NCI-H1092 treated with DMSO at 0.1 percent for 48 hours (cell line): ENCODE data around the gene STK33.
A peak's percentile ranks its signal among the peaks of the same experiment; 100 is the strongest.

Source experiments
- DNase-seq: peaks from one replicate; lab custom pipeline; 2025; lab: John Stamatoyannopoulos, UW

STK33 gene

DNA sequence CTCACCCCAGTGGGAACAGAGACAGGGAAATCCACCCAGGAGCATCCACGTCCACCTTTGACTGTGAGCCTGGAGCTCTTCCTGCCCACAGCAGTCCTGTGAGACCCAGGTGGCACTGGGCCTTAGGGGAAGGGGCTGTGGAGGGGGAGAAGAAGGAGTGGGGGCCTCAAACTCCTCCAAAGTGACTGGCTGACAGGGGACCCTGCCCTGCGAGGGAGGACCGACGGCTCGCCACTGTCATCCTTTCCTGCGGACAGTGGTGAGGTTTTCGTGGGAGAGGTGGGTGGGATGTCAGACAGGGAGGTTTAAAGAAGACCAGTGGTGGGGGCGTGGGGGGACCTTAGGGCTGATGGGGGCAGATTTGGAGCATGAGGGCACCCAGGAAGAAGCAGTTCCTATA is 237.8 kb downstream of the STK33 start:
- DNase-seq: no peak

DNA sequence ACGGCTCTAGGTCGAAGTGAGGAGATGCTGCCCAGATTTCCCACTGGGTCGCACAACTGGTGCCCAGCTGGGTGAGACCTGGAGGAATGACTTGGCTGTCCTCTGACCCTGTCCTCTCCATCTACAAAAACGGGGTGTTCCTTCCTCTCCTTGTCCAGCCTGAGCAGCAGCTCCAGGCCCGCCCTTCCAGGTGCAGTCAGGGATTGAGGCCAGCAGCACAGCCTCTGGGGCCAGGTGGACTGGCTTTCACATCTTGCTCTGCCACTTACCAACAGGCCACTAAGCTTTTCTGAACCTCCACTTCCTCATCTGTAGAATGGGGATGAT is 238.6 kb downstream of the STK33 start:
- DNase-seq: no peak

DNA sequence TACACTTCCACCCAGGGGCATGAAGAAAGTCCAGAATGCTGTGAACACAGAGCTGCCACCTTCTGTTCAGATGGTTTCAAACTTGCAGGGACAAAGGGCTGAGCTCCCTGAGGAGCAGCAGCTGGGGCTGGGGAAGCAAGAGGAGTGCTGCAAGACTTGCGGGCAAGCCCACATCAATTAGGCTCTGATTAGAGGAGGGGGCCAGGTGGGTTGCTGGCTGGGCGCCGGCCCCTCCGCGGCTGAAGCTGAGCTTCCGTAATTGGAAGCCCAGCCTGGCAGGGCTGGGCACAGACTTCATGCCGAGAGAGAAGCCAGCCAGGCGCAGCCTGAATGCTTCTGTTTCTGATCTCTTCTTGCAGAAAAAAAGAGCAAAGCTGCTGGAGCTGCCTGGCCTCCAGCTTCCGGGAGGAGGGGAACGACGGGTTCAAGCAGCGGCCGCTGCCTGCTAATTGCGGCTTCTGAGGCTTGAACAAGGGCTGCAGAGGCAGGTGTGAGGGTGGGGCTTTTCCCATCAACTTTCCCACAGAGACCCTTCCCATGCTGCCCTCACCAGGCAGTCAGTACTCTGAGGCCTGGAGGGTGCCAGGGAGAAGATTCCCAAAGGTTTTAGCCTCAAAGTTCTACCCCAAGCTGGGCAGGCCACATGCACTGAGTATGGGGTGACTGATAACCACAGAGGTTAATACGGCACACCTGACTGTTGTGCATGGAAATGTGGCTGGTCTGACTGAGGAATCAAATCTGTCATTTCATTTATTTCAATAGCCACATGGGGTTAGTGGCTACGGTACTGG is 239.2 kb downstream of the STK33 start:
- peak; percentile 50 for DNase-seq

- DNase-seq: no peak
These were observed 241.0 kb downstream of the STK33 start for GRCh38 chr11:8352876-8353505.

DNA sequence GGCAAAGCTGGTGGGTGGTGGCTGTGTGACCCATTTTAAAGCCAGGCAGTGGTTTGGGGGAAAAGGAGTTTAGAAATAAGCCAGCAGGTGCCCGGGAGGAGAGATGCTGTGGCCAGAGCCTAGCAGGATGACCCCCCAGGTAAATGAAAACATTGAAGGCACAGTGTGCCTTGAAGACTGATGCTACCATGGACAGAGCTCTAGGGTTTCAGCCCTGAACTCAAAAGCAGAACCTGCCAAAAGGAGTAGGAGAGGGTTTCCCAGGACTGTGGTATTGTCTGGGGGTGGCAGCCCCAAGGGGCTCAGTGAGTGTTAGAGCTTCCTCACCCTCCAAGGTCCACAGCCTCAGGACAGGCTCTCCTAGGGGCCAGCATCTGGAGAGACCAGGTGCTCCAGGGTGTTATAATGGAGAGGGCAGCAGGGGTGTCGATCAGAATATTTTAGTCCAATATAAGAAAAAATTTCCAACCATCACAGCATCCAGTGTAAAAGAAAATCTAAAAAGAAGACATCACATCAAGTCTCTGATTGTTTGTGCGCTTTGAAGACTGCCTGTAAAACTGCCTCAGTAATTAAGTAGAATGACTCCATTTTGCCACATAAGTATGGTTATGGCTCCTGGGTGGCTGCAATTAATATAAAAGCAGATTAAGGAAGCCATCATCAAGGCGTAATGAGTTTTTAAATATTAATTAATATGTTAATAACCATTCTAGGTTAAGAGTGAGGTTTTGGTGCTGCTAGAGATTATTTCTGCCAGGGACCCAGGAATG is 241.7 kb downstream of the STK33 start:
- no peak for DNase-seq

DNA sequence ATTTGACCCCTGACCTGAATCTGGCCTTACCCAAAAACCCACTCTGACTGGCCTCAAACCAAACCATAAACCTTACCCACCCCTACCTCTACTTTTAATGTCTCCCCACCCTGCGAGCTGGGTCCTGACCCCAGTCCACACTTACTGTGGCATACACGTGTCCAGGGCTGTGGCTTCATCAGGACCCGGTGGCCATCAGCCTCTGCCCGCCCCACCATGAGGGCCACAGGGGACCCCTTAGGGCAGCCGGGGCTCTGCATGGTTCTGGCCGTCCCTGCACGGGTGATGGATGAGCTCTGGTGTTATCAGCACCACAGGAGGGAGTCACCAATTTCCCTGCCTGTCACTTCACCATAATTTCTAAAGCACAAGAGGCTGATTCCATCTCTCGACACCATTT is 242.8 kb downstream of the STK33 start:
- no peak for DNase-seq

- DNase-seq: no peak
These were observed 246.1 kb downstream of the STK33 start for GRCh38 chr11:8347978-8348377.

GRCh38 chr11:8346157-8346755 is 247.8 kb downstream of the STK33 start:
- DNase-seq: no peak

- no peak for DNase-seq
These were observed 248.8 kb downstream of the STK33 start for GRCh38 chr11:8345179-8345578.

GRCh38 chr11:8344346-8344745 is 249.7 kb downstream of the STK33 start:
- no peak for DNase-seq

DNA sequence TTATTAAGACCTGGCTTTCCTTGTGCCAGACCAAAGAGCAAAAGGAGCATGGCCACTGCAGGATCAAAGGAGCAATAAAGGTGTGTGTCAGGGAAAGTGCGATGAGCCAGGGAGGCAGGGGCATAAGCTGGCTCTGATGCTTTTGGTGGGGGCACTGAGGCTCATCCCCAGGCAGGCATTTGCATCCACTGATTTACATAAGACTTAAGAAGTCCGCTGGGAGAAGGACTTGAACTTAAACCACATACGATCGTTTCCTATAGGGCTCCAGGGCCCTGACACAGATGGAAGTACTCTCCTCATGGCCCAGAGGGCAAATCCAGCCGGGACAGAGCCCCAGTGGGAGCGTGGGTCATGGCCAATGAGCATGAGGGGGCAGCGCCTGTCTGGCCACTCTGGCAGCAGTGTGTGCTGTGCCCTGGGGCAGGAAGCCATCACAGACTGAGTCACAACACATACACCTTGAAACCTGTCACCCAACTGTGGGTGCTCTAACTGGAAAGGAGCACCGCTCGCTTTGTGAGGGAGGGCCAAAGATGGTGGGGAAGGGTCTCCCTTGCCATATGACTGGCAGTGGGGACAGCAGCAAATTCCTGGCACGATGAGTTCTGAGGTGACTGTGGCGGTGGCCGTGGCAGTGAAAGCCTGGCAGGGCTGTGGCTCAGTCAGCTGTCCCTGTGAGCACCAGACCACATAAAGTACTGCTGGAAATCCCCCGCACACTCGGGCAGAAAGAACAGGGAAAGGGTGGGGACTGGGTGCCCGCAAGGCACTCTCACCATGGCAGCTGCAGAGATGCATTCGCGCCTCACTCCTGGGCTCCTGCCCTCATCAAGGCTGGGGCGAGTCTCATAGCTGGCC is 251.0 kb downstream of the STK33 start:
- DNase-seq: no peak

DNA sequence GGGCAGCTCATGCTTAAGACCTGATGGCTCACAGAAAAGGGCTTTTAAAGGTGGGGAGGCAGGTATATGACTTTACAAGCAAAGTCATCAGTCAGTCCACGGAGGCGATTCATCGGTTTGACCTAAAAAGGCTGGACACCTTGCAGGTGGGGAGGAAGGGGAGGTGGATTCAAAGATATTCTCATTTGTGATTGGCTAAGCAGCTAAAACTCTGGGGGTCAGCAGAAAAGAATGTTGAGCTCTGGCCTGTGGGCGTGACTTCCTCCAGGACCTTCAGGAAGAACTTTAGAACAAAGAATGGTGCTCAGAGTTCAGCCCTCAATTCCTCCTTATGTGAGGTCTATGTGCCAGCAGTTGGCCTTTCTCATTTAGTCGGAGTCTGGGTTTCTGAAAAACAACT is 252.0 kb downstream of the STK33 start:
- DNase-seq: no peak
